IMR-90 (cell line): ENCODE data around the gene ITPKB. TPM values are rescaled to one million over a fixed set of nuclear protein-coding genes. Genes with fewer than 3 reads are reported as not detected.

ENCODE experiments used
- ATAC-seq: fragments of 200-7000 bp; cut with Tn5 transposase; 2 replicates; pipeline ENCODE4 v1.9.1; 2020; ENCODE audit warnings: low read depth, mild to moderate bottlenecking, moderate library complexity
- BruUV-seq: library from RNA; stranded (reverse); fragments of 400-500 nt; replicated peaks from 2 replicates; lab custom pipeline; 2021; lab: Mats Ljungman, UMichigan
- CTCF ChIA-PET: fragments of 300-600 bp; formaldehyde crosslinking; extraction: SDS; loops from one replicate; lab custom pipeline; 2021; ENCODE audit warnings: antibody characterized with exemption; lab: Yijun Ruan, JAX
- POLR2A ChIA-PET: fragments of 300-600 bp; sonication (Branson Sonifier 250); formaldehyde crosslinking; loops from one replicate; lab custom pipeline; 2022; ENCODE audit warnings: antibody characterized with exemption; ENCODE audit not compliant: unreplicated experiment; lab: Charles Lee
- DNase-seq: peaks from one replicate; pipeline ENCODE4 v3.0.0; 2013
- H2AFZ ChIP-seq: replicated peaks from 2 replicates; pipeline ENCODE3; 2013; ENCODE audit warnings: low read length, mild to moderate bottlenecking; ENCODE audit not compliant: poor library complexity
- H2AK5ac ChIP-seq: 2 replicates; pipeline ENCODE4 v1.6.1; 2013; ENCODE audit warnings: low read depth, low read length, inconsistent platforms
- H2AK9ac ChIP-seq: replicated peaks from 2 replicates; pipeline ENCODE3; 2013; ENCODE audit warnings: mild to moderate bottlenecking, low read depth, low read length, moderate library complexity; ENCODE audit not compliant: poor library complexity
- H2BK120ac ChIP-seq: 2 replicates; pipeline ENCODE4 v1.6.1; 2013; ENCODE audit warnings: low read depth, low read length, inconsistent platforms
- H2BK15ac ChIP-seq: 3 replicates; pipeline ENCODE4 v1.6.1; 2013; ENCODE audit warnings: low read depth, low read length, inconsistent platforms
- H2BK20ac ChIP-seq: 2 replicates; pipeline ENCODE4 v1.6.1; 2013; ENCODE audit warnings: low read depth, mild to moderate bottlenecking, inconsistent platforms, low read length, moderate library complexity
- H2BK5ac ChIP-seq: 2 replicates; pipeline ENCODE4 v1.6.1; 2013; ENCODE audit warnings: mild to moderate bottlenecking, low read depth, low read length, inconsistent platforms; ENCODE audit not compliant: poor library complexity, severe bottlenecking
- H3K14ac ChIP-seq: replicated peaks from 2 replicates; pipeline ENCODE4 v1.6.1; 2013; ENCODE audit warnings: low read depth, low read length, inconsistent platforms
- H3K18ac ChIP-seq: 2 replicates; pipeline ENCODE4 v1.6.1; 2013; ENCODE audit warnings: low read depth, low read length, control low read depth
- H3K23ac ChIP-seq: 2 replicates; pipeline ENCODE4 v1.6.1; 2013; ENCODE audit warnings: low read depth, low read length, inconsistent platforms
- H3K27ac ChIP-seq: 2 replicates; pipeline ENCODE4 v1.5.1; 2013; ENCODE audit warnings: mild to moderate bottlenecking, control low read depth, low read length; ENCODE audit not compliant: insufficient read depth
- H3K27me3 ChIP-seq: 2 replicates; pipeline ENCODE4 v1.6.1; 2013; ENCODE audit warnings: low read length; ENCODE audit not compliant: control insufficient read depth, insufficient read depth
- H3K36me3 ChIP-seq: 2 replicates; pipeline ENCODE4 v1.6.1; 2013; ENCODE audit warnings: low read length, mixed read lengths; ENCODE audit not compliant: control insufficient read depth, insufficient read depth
- H3K4ac ChIP-seq: 2 replicates; pipeline ENCODE4 v1.6.1; 2013; ENCODE audit warnings: low read depth, low read length, inconsistent platforms
- H3K4me1 ChIP-seq: 2 replicates; pipeline ENCODE4 v1.6.1; 2013; ENCODE audit warnings: low read length, mixed read lengths; ENCODE audit not compliant: control insufficient read depth, insufficient read depth
- H3K4me2 ChIP-seq: 2 replicates; pipeline ENCODE4 v1.6.1; 2013; ENCODE audit warnings: low read depth, mild to moderate bottlenecking, control low read depth, low read length, moderate library complexity
- H3K4me3 ChIP-seq: 2 replicates; pipeline ENCODE4 v1.5.1; 2013; ENCODE audit warnings: low read depth, mild to moderate bottlenecking, control low read depth, low read length, moderate library complexity; ENCODE audit not compliant: insufficient read depth
- H3K56ac ChIP-seq: 2 replicates; pipeline ENCODE4 v1.6.1; 2013; ENCODE audit warnings: low read length, inconsistent platforms; ENCODE audit not compliant: insufficient read depth; ENCODE audit errors: extremely low read depth
- H3K79me1 ChIP-seq, 2 experiments: 2 replicates each; pipeline ENCODE4 v1.6.1; 2013; ENCODE audit warnings: low read length in 2 of 2, inconsistent platforms in 1 of 2, low read depth in 1 of 2
- H3K9ac ChIP-seq: 2 replicates; pipeline ENCODE4 v1.6.1; 2013; ENCODE audit warnings: low read depth, low read length, control low read depth
- H3K9me1 ChIP-seq: 2 replicates; pipeline ENCODE4 v1.6.1; 2013; ENCODE audit warnings: low read length, inconsistent platforms; ENCODE audit not compliant: insufficient read depth
- H3K9me3 ChIP-seq: 2 replicates; pipeline ENCODE4 v1.6.1; 2013; ENCODE audit warnings: low read length; ENCODE audit not compliant: control insufficient read depth, insufficient read depth
- H4K20me1 ChIP-seq: 2 replicates; pipeline ENCODE4 v1.6.1; 2013; ENCODE audit warnings: low read length, inconsistent platforms; ENCODE audit not compliant: insufficient read depth
- H4K5ac ChIP-seq: 2 replicates; pipeline ENCODE4 v1.6.1; 2013; ENCODE audit warnings: mild to moderate bottlenecking, low read depth, low read length, control low read depth
- H4K8ac ChIP-seq, 2 experiments: 2 replicates each; pipeline ENCODE4 v1.6.1; 2013; ENCODE audit warnings: low read depth in 2 of 2, low read length in 2 of 2, control low read depth in 1 of 2, inconsistent platforms in 1 of 2
- H4K91ac ChIP-seq: 2 replicates; pipeline ENCODE4 v1.6.1; 2013; ENCODE audit warnings: low read depth, low read length, inconsistent platforms; ENCODE audit not compliant: insufficient read depth
- BHLHE40 ChIP-seq: fragments of 150-350 bp; IDR thresholded peaks from 2 replicates; pipeline ENCODE4 v1.6.1; 2016; ENCODE audit warnings: mild to moderate bottlenecking, low read depth, low read length
- NFE2L2 ChIP-seq: fragments of 150-350 bp; IDR thresholded peaks from 2 replicates; pipeline ENCODE4 v1.6.1; 2016; ENCODE audit warnings: low read depth, mild to moderate bottlenecking, low read length
- RFX5 ChIP-seq: IDR thresholded peaks from 2 replicates; pipeline ENCODE4 v1.8.0; 2012; ENCODE audit warnings: low read depth, mild to moderate bottlenecking, low read length, moderate library complexity
- SMC3 ChIP-seq: fragments of 150-350 bp; IDR thresholded peaks from 2 replicates; pipeline ENCODE4 v1.6.1; 2016; ENCODE audit warnings: low read depth, mild to moderate bottlenecking, antibody characterized with exemption, low read length, moderate library complexity
- WGBS, 2 experiments: methylation state at CpG; one replicate each; pipeline versions ENCODE4 v1.1.5 to v1.1.7; 2013; ENCODE audit warnings: missing lambda C conversion rate in 2 of 2; ENCODE audit not compliant: insufficient read length in 1 of 2; ENCODE audit errors: extremely low coverage in 2 of 2; 5-methylcytosine and 5-hydroxymethylcytosine counted together
- dilution Hi-C: fragments of 300-500 bp; cut with HindIII; formaldehyde crosslinking; loops from one replicate; pipeline ENCODE4 v1.14.3; 2018; ENCODE audit warnings: low sequenced_read_pairs; ENCODE audit not compliant: unreplicated experiment
- in situ Hi-C: fragments of 300-500 bp; cut with MboI; formaldehyde crosslinking; loops from 3 replicates; pipeline ENCODE4 v1.14.3; 2019; ENCODE audit warnings: low sequenced_read_pairs, inconsistent platforms, mixed read lengths
- intact Hi-C: fragments of 100-400 bp; cut with micrococcal nuclease; formaldehyde crosslinking; loops from 2 replicates; pipeline ENCODE4 v1.10.0; 2022
- polyA plus RNA-seq, 3 experiments: library from polyadenylated mRNA; depleted of rRNA; stranded (reverse); fragments of >200 nt; gene quantifications; 2 replicates each; pipeline ENCODE4 v1.2.3, GENCODE V29; 2012; ENCODE audit warnings: low replicate concordance in 1 of 3
- total RNA-seq: library from RNA; depleted of rRNA; stranded (reverse); fragments of >200 nt; gene quantifications from 2 replicates; pipeline ENCODE4 v1.2.3, GENCODE V29; 2012

ITPKB gene
- total and polyA plus RNA-seq, 2 of the 4 experiments (the other 2 are of a cell fraction), result 0.72 to 1.4 TPM

GRCh38 chr1:226600254-226600653, 138.8 kb downstream of the ITPKB start:
- no peak overlapping the region for H2BK15ac ChIP-seq
- BruUV-seq, result no TSS peak
- peaks cover 7% of the 10 kb centered on the region; the same call in 1 of the 2 replicates for H3K27me3 ChIP-seq
- H4K8ac ChIP-seq, result no peak overlapping the region
- no peaks in the 10 kb centered on the region for H4K20me1 ChIP-seq
- ATAC-seq (no peak), DNase-seq (no peak)
- H3K4me2 ChIP-seq, result no peak overlapping the region
- no peaks in the 10 kb centered on the region for H3K9me3 ChIP-seq
- no peak overlapping the region for H2BK20ac ChIP-seq
- intact Hi-C loops, result no loop called here
- peaks cover 4% of the 10 kb centered on the region; the same call in 1 of the 2 replicates for H3K4me1 ChIP-seq
- no peak overlapping the region for H3K18ac ChIP-seq
- no peak overlapping the region for H3K4me3 ChIP-seq
- H2BK120ac ChIP-seq, result no peak overlapping the region
- CTCF ChIA-PET, result no interaction called here
- no peak overlapping the region for H4K5ac ChIP-seq
- no peak overlapping the region for H3K23ac ChIP-seq
- in situ Hi-C loops, result no loop called here
- no peaks in the 10 kb centered on the region for H3K9me1 ChIP-seq
- H2AK5ac ChIP-seq, result no peak overlapping the region
- no peak overlapping the region for H2AK9ac ChIP-seq
- no peak overlapping the region for H4K91ac ChIP-seq
- no peak overlapping the region for H3K56ac ChIP-seq
- H3K14ac ChIP-seq, result no peak overlapping the region
- H2AFZ ChIP-seq, result peak overlapping the region; percentile 7
- H3K27ac ChIP-seq, result no peak overlapping the region
- dilution Hi-C loops, result no loop called here
- no peak overlapping the region for H2BK5ac ChIP-seq
- H3K79me1 ChIP-seq, result no peaks in the 10 kb centered on the region
- 63% methylated on average over 4 of the region's 4 CpGs; no CpG with 5 or more reads in 1 of the 2 experiments for WGBS, 2 experiments
- no peaks in the 10 kb centered on the region for H3K36me3 ChIP-seq
- POLR2A ChIA-PET, result no interaction called here
- H3K9ac ChIP-seq, result no peak overlapping the region
- H3K4ac ChIP-seq, result no peak overlapping the region
- TF ChIP-seq BHLHE40 (no peak), RFX5 (no peak), NFE2L2 (no peak), SMC3 (no peak)
